Activated naive CD8-positive, alpha-beta T cell treated with anti-CD3 and anti-CD28 coated beads for 36 hours (primary cell): ENCODE results near the gene PCDH12. TPM values are rescaled to one million over a fixed set of nuclear protein-coding genes. Genes with fewer than 3 reads are reported as not detected.

Experiments
- DNase-seq: peaks from one replicate; pipeline ENCODE4 v3.0.0; 2021
- H3K27ac Mint-ChIP-seq: one replicate; pipeline ENCODE4 v1.8.0; 2022; ENCODE audit warnings: mild to moderate bottlenecking, moderate library complexity, mixed read lengths
- H3K27me3 Mint-ChIP-seq: one replicate; pipeline ENCODE4 v1.8.0; 2022; ENCODE audit warnings: mild to moderate bottlenecking, mixed read lengths
- H3K36me3 Mint-ChIP-seq: one replicate; pipeline ENCODE4 v1.8.0; 2021; ENCODE audit warnings: mild to moderate bottlenecking, mixed read lengths
- H3K4me1 Mint-ChIP-seq: one replicate; pipeline ENCODE4 v1.8.0; 2021; ENCODE audit warnings: mixed read lengths
- H3K4me3 Mint-ChIP-seq: one replicate; pipeline ENCODE4 v1.8.0; 2022; ENCODE audit warnings: mild to moderate bottlenecking, moderate library complexity, mixed read lengths
- H3K9me3 Mint-ChIP-seq: one replicate; pipeline ENCODE4 v1.8.0; 2022; ENCODE audit warnings: mixed read lengths
- total RNA-seq, 2 experiments: library from RNA; stranded (reverse); gene quantifications; one replicate each; pipeline ENCODE4 v1.2.3, GENCODE V29; 2021

Gene PCDH12
- total RNA-seq, 2 experiments from 2014 or later, result 1.3 to 1.5 TPM

DNA sequence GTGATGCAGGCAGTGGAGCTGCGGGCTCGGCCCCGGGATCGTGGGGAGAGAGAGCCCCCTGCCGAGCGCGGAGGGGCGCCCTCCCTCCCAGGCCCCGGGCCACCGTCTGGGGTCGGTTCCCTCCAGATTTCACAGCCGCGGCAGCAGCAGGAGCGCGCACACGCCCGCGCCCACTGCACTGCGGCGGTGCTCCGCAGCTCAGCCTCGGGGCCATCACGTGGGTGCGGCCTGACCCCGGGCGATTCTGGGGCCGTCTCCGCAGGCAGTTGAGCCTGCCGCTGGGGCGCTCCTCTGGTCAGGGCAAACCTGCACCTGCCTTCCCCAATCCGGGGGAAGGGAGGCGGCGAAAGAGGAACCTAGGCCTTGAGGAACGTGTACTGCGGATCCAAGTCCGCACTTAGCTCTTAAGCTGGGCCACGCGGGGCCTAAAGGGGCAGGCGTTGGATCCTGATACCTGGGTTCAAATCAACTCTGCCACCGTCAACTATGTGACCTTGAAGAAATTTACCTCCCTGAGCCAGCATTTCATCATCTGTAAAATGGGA is 43.7 kb downstream of the PCDH12 start:
- H3K27me3 Mint-ChIP-seq, result peaks cover 34% of the 10 kb centered on the region
- peak; percentile 48 for DNase-seq
- no peak overlapping the region for H3K27ac Mint-ChIP-seq
- peak overlapping the region; percentile 44 for H3K4me3 Mint-ChIP-seq
- H3K4me1 Mint-ChIP-seq, result peaks cover 8% of the 10 kb centered on the region
- H3K9me3 Mint-ChIP-seq, result no peaks in the 10 kb centered on the region
- H3K36me3 Mint-ChIP-seq, result no peaks in the 10 kb centered on the region

DNA sequence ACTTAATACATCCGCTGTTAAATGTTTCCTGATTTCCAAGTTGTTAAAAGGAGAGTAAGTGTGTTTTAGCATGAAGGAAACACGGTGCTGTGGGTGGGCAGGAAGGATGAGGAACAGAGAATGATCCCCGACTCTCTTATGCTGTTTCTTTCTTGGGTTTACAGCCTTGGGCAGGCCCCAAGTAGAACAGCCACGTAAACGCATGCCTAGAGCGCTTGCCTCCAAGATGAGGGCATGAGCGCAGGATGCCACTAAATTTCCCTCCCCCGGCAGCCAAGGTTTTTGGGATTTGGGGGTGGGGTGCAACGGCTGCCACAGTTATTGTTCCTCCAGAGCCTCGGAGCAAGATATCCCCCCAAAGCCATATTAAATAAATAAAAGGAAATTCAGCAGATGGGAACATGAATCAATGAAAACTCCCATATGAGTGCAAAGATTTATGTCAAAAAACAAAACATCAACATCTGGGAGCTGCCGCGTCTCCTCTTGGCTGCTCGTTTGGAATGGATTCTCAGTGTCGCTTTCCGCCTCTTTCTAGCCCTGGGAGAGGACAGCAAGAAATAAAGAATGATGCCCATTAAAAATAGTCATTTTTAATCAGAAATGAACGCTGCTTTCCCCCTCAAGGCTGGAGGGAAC is 44.3 kb downstream of the PCDH12 start:
- no peak for DNase-seq
- Mint-ChIP-seq H3K4me1 (peaks cover 9% of the 10 kb centered on the region), H3K4me3 (peak overlapping the region; percentile 45), H3K36me3 (no peaks in the 10 kb centered on the region), H3K27ac (no peak overlapping the region), H3K27me3 (peaks cover 37% of the 10 kb centered on the region), H3K9me3 (no peaks in the 10 kb centered on the region)

DNA sequence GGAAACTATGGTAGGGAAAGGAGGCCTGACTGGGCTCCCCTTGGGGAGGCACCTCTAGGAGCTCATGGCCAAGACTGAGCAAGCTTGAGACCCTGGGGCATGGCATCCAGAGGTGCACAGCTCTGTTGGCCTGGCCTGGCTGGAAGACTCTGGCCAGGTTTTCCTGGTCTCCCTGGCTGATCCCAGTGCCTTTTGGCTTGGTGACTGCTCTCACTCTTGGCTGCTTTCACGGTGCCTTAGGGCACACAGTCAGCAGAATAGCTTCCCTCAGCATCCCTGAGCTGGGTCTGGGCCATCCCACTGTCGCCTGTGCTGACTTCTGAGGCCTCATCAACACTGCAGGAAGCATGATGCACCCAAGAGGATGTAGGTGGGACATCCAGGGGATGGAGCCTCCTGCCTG is 47.7 kb downstream of the PCDH12 start:
- peaks cover 29% of the 10 kb centered on the region for H3K27me3 Mint-ChIP-seq
- H3K27ac Mint-ChIP-seq, result no peak overlapping the region
- no peak overlapping the region for H3K4me3 Mint-ChIP-seq
- no peak for DNase-seq
- no peaks in the 10 kb centered on the region for H3K36me3 Mint-ChIP-seq
- H3K9me3 Mint-ChIP-seq, result no peaks in the 10 kb centered on the region
- peaks cover 9% of the 10 kb centered on the region for H3K4me1 Mint-ChIP-seq

DNA sequence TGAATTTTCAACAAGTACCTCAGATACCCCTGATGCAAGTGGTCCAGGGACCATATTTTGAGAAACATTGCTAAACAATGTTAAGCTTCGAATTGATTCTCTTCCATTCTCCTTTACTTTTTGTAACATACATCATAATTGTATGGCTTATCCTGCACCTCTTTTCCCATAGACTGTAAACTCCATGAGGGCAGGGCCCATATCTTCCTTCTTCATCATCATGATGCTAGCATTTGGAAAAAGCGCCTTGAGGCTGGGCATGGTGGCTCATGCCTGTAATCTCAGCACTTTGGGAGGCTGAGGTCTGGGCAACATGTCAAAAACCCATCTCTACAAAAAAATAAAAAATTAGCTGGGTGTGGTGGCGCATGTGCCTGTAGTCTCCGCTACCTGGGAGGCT is 48.8 kb downstream of the PCDH12 start:
- no peak for DNase-seq
- no peak overlapping the region for H3K27ac Mint-ChIP-seq
- peaks cover 7% of the 10 kb centered on the region for H3K4me1 Mint-ChIP-seq
- H3K27me3 Mint-ChIP-seq, result peaks cover 23% of the 10 kb centered on the region
- no peak overlapping the region for H3K4me3 Mint-ChIP-seq
- H3K9me3 Mint-ChIP-seq, result no peaks in the 10 kb centered on the region
- no peaks in the 10 kb centered on the region for H3K36me3 Mint-ChIP-seq

DNA sequence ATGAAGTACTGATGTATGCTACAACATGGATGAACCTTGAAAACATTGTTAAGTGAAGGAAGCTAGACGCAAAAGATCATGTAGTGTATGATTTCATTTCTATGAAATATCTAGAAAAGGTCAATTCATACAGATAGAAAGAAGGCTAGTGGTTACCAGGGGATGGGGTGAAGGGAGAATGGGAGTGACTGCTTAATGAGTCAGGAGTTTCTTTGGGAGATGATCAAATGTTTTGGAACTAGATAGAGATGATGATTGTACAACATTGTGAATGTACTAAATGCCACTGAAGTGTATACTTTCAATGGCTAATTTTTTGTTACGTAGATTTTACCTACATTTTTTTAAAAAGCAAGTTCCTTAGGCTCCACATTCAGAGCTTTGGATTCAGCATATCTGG is 49.2 kb downstream of the PCDH12 start:
- Mint-ChIP-seq H3K27ac (no peak overlapping the region), H3K9me3 (no peaks in the 10 kb centered on the region), H3K36me3 (no peaks in the 10 kb centered on the region), H3K27me3 (peaks cover 22% of the 10 kb centered on the region), H3K4me1 (peaks cover 6% of the 10 kb centered on the region), H3K4me3 (no peak overlapping the region)
- DNase-seq, result no peak

DNA sequence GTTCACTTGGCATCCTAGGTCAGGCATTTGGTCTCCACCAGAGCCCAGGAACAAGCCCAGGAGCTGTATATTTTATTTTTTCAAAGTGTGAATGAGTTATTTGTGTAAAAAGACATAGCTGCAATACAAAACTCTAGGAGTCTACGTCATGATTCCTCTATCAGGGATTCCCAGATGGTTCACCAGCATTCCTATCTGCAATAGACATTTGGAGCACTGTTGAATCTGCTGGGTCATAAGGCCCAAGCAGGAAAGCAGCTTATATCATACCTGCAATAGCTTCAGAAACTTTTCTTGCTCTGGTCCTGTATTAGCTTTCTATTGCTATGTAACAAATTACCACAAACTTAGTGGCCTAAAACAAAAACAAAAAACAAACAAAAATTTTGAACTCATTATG is 51.0 kb downstream of the PCDH12 start:
- no peaks in the 10 kb centered on the region for H3K9me3 Mint-ChIP-seq
- no peak overlapping the region for H3K27ac Mint-ChIP-seq
- peaks cover 9% of the 10 kb centered on the region for H3K27me3 Mint-ChIP-seq
- no peaks in the 10 kb centered on the region for H3K36me3 Mint-ChIP-seq
- no peak overlapping the region for H3K4me3 Mint-ChIP-seq
- peaks cover 2% of the 10 kb centered on the region for H3K4me1 Mint-ChIP-seq
- DNase-seq, result no peak

DNA sequence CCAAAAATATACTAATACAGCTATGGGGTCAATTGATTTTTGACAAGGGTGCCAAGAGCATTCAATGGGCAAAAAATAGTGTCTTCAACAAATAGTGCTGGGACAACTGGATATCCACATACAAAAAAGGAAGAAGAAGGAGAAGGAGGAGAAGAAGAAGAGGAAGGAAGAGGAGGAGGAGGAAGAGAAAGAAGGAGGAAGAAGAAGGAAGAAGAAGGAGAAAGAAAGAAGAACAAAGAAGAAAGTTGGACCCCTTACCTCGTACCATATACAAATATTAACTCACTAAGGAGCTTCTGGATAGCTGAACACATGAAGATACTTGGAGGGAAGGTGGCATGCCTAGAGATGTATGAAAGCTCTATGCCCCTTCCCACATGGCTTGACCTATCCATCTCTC is 51.5 kb downstream of the PCDH12 start:
- peaks cover 2% of the 10 kb centered on the region for H3K4me1 Mint-ChIP-seq
- H3K4me3 Mint-ChIP-seq, result no peak overlapping the region
- no peak for DNase-seq
- H3K36me3 Mint-ChIP-seq, result no peaks in the 10 kb centered on the region
- no peaks in the 10 kb centered on the region for H3K9me3 Mint-ChIP-seq
- no peak overlapping the region for H3K27ac Mint-ChIP-seq
- H3K27me3 Mint-ChIP-seq, result peaks cover 13% of the 10 kb centered on the region

DNA sequence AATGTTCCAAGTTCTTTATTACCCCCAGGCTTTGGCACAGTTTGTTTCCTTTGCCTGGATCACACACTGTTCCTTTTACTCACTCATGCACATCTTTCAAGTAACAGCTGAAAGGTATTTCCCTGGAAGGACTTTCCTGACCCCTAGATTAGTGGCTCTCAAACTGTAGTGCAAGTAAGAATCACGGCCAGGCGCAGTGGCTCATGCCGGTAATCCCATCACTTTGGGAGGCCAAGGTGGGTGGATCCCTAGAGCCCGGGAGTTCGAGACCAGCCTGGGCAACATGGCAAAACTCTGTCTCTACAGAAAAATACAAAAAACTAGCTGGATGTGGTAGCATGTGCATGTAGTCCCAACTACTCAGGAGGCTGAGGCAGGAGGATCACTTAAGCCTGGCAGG is 53.5 kb downstream of the PCDH12 start:
- no peaks in the 10 kb centered on the region for H3K36me3 Mint-ChIP-seq
- no peaks in the 10 kb centered on the region for H3K9me3 Mint-ChIP-seq
- peaks cover 17% of the 10 kb centered on the region for H3K27me3 Mint-ChIP-seq

DNA sequence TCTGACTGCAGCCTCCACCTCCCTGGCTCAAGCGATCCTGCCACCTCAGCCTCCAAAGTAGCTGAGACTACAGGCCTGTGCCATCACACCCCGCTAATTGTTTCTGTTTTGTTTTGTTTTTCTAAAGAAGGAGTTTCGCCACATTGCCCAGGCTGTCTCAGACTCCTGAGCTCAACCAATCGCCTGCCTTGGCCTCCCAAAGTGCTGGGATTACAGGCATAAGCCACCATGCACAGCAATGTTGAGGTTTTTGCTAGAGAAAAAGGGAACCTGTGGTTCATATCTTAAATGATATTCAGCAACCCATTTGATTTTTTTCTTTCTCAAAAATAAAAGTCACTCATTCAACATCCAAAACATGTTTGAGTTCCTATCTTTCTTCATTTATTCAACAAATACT is 54.7 kb downstream of the PCDH12 start:
- Mint-ChIP-seq H3K27me3 (peaks cover 14% of the 10 kb centered on the region), H3K4me1 (no peaks in the 10 kb centered on the region), H3K4me3 (no peak overlapping the region), H3K27ac (no peak overlapping the region), H3K9me3 (no peaks in the 10 kb centered on the region), H3K36me3 (no peaks in the 10 kb centered on the region)
- no peak for DNase-seq

More for the DNA sequence above, 53.5 kb downstream of the PCDH12 start:
- no peak overlapping the region for H3K27ac Mint-ChIP-seq
- H3K4me1 Mint-ChIP-seq, result peaks cover 2% of the 10 kb centered on the region
- H3K4me3 Mint-ChIP-seq, result no peak overlapping the region
- DNase-seq, result no peak

DNA sequence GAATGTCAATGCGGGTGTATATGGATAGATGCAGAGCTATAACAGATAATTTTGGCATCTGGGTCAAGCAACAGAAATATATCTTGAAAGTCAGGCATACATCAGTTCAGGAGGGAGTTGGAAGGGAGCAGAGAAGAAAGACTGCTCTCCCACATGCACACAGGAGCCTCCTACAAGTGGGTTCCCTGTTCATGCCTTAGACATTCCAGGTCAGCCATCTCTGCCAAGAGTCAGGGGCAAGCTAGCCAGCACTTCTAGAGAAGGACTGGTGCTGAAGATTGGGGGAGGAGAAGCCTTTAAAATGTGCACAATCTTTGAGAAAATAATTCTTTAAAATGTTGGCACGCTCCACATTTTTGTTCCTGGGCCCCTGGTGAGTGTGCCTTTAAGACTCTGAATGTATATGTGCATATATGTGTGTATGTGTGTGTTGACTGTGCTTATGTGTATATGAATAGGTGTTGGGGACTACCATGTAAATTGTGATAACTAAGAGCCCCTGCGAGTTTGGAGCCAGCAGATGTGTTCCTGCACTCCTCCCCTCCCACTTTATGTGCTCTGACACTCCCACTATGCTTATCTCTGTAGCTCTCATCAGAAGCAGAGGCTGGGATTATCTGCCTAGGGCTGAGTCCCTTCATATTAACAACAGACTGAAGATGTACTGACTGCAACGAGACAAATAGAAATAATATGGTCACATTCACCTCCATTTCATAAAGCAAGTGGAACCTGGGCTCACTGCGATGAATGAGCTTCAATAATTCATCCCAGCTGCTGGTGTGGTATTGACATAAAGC is 55.8 kb downstream of the PCDH12 start:
- no peak for DNase-seq
- H3K4me1 Mint-ChIP-seq, result no peaks in the 10 kb centered on the region
- H3K27me3 Mint-ChIP-seq, result peaks cover 14% of the 10 kb centered on the region

DNA sequence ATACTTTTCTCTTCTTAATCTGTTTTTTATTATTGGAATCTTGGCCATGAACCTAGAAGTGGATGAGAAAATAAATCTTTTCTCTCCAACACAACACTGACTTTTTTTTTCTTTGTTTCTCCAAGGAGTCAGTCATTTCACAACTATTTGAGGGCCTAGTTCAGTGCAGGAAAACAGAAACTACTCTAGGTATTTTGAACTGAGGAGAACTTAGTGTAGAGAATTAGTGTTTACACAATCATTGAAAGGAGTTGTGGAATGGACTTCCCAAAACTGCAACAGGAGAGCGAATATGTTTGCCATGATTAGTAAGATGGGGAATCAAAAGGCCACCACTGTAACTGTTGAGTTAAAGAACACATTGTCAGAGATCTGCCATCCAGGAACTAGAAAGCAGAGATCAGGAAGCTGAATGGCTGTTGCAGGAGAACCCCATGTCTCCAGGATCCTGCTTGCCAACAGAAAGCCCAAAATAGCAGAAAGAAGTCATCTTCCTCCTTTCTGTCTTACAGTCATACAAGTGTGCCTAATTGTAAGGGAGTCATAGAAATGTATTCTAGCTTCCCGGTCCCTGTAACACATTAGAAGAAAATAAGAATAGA is 59.5 kb downstream of the PCDH12 start:
- Mint-ChIP-seq H3K27ac (no peak overlapping the region), H3K4me3 (no peak overlapping the region), H3K4me1 (no peaks in the 10 kb centered on the region), H3K36me3 (no peaks in the 10 kb centered on the region), H3K27me3 (peaks cover 17% of the 10 kb centered on the region), H3K9me3 (no peaks in the 10 kb centered on the region)
- DNase-seq, result no peak

More for the DNA sequence above, 55.8 kb downstream of the PCDH12 start:
- Mint-ChIP-seq H3K9me3 (no peaks in the 10 kb centered on the region), H3K36me3 (no peaks in the 10 kb centered on the region), H3K4me3 (no peak overlapping the region), H3K27ac (no peak overlapping the region)

DNA sequence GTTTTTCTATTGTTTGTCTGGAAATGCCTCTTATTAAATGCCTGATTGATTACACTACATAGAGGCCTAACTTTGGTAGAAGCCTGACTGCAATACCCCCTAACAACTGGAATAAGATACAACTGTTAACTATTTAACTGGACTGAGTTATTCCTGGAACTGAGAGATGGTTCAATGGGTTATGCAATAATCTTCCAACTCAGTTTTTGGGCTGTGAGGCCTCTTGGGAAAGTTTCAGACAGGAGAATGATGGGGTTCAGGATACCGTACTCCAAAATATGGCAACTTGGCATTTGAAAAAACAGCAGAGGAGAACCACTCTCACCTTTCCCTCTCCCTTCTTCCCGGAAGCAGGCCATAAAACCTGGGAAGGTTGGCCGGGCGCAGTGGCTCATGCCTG is 60.6 kb downstream of the PCDH12 start:
- H3K36me3 Mint-ChIP-seq, result no peaks in the 10 kb centered on the region
- H3K4me3 Mint-ChIP-seq, result no peak overlapping the region
- no peak overlapping the region for H3K27ac Mint-ChIP-seq
- DNase-seq, result no peak
- H3K4me1 Mint-ChIP-seq, result no peaks in the 10 kb centered on the region
- H3K27me3 Mint-ChIP-seq, result peaks cover 14% of the 10 kb centered on the region
- H3K9me3 Mint-ChIP-seq, result no peaks in the 10 kb centered on the region

Other genes starting within 250 kb of the PCDH12 start
- not detected for gene PCDH1, start 79.8 kb downstream of the PCDH12 start, total RNA-seq
- gene DELE1, start 34.3 kb downstream of the PCDH12 start, total RNA-seq, result 10 to 100 TPM; 46.4 to 51.6 TPM
- gene RNF14, start 10.9 kb upstream of the PCDH12 start, total RNA-seq, result 10 to 100 TPM; 44.9 to 45.4 TPM
- gene GNPDA1, start 54.8 kb upstream of the PCDH12 start, total RNA-seq, result 100 to 1,000 TPM; 140 to 148 TPM
- gene NDFIP1, start 150.6 kb upstream of the PCDH12 start, total RNA-seq, result 100 to 1,000 TPM in 1 of 2 experiments, 10 to 100 TPM in 1; 97.3 to 100 TPM